Astrocyte of the hippocampus (primary cell): ENCODE measurements around the gene MTX1.
"Not testable (repeated sequence)": the region's sequence is repeated elsewhere in the genome, so short reads cannot be mapped to it uniquely, and the experiment has no call there.

Experiments
- DNase-seq: peaks from one replicate; pipeline ENCODE4 v3.0.0; 2011; ENCODE audit warnings: low read depth, low spot score

Gene MTX1, protein sequence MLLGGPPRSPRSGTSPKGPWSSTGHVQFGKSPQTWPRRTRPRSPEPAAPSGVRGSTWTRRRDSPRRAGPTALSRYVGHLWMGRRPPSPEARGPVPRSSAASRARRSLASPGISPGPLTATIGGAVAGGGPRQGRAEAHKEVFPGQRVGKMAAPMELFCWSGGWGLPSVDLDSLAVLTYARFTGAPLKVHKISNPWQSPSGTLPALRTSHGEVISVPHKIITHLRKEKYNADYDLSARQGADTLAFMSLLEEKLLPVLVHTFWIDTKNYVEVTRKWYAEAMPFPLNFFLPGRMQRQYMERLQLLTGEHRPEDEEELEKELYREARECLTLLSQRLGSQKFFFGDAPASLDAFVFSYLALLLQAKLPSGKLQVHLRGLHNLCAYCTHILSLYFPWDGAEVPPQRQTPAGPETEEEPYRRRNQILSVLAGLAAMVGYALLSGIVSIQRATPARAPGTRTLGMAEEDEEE

GRCh38 chr1:155208541-155209311, at the start of gene MTX1:
Gene MTX1, plus strand, starts transcription at chr1:155208695. Its CDS starts 110 bp downstream, at chr1:155208805.
- peak; percentile 96 for DNase-seq

DNA sequence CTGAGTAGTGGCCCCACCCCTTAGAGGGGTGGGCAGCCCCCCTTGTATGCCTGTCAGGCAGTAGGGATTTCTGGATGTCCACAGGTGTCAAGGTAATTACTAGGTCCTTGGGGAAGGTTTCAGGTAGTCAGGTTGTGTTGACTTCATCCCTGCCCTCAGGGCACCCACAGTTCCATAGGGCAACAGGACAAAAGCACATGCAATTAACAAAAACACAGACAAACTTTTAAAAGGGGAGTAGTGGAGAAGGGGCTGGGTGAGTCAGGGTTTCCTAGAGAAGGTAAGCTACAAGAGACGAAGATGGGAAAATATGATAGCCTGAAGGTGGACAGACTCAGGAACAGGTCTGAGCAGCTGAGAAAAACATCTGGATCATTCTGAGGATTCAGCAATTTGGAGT, 49.5 kb upstream of the MTX1 start:
- no peak for DNase-seq

DNA sequence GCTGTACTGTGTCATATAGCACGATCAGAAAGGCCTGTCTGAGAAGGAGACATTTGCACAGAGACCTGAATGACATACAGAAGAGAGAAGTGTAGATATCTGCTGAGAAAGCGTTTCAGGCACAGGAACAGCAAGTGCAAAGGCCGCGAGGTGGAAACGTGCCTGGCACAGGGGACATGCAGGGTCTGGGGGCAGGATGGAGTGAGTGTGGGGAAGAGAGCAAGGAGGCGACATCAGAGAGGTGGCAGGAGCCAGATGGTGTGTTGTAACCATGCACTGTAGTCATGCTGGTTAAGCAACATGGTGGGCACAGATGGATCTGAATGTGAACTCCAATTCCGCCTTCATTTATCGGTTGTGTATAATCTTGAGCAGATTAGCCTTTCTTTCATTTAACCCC, 48.4 kb upstream of the MTX1 start:
- DNase-seq: no peak

DNA sequence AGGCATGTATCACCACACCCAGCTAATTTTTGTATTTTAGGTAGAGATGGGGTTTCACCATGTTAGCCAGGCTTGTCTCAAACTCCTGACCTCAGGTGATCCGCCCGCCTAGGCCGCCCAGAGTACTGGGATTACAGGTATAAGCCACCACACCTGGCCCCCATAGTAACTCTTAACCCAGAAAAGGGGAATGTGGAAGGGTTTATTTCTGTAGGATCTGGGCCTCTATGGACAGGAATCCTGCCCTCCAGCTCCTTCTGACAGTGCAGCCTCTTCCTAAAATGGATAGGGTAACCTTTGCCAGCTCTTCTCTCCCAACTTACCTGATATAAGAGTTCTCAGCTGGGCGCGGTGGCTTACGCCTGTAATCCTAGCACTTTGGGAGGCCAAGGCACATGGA, 45.9 kb upstream of the MTX1 start:
- DNase-seq: not testable (repeated sequence)

- DNase-seq: not testable (repeated sequence)
These were observed 44.7 kb upstream of the MTX1 start for GRCh38 chr1:155163785-155164184.

DNA sequence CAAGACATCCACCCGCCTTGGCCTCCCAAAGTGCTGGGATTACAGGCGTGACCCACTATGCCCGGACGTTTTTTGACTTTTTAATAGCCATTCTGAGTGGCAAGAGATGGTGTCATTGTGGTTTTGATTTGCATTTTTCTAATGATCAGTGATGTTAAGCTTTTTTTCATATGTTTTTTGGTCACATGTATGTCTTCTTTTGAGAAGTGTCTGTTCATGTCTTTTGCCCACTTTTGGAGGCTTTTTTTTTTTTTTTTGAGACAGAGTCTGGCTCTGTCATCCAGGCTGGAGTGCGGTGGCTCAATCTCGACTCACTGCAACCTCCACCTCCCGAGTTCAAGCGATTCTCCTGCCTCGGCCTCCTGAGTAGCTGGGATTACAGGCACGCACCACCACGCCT, 43.9 kb upstream of the MTX1 start:
- DNase-seq: not testable (repeated sequence)

DNA sequence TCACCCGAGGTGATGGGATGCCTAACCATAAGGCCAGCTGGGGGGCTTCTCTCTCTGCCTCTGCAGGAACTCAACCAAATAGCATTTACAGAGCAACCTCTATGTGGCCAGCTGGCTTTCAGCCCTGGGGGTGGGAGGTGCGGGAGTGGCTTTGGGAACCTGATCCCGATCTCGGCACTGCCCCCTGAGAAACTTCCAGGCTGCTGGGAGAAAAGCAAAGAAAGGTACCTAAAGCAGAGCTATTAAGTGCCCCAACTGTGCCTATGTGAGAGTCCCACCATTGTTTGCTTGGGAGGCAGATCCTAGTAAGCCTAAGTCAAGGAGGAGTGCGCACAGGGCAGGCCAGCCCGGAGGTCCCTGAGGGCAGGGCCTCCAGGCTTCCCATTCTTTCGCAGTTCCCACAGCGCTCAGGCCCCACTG, 42.4 kb upstream of the MTX1 start:
- DNase-seq: no peak

- no peak for DNase-seq
These were observed 41.9 kb upstream of the MTX1 start for GRCh38 chr1:155166471-155167165.

- peak; percentile 91 for DNase-seq
These were observed 41.1 kb upstream of the MTX1 start for GRCh38 chr1:155167166-155168104.

- not testable (repeated sequence) for DNase-seq
These were observed 40.4 kb upstream of the MTX1 start for GRCh38 chr1:155168105-155168445.

DNA sequence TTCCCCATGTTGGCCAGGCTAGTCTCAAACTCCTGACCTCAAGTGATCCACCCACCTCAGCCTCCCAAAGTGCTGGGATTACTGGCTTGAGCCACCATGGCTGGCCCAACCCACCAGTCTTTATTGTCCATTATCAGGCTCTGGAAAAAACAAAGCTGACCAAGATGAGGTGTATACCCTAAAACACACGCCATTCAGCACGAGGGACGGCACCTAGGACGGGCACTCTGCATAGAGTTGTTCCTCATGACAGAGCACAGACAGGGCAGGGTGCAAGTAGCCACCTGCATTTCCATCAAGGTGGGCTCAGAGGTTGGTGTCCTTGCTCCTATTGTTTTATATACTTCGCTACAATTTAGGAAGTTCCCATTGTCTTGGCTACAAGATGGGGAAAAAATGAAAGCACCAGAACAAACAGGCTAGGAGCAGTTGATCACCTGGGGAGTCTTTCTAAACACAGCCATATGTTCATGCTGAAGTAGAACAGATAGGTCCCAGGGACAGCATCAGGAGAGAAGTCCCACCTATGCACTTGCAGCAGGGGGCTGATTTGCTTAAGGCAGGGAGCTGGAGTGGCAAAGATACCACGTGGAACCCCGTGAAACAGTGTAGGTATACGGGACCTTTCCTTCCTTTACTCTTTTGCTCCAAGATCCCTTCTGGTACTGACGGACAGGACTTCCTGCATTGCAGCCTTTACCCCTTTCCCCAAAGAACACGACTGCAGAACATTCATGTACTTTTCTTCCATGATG, 39.9 kb upstream of the MTX1 start:
- no peak for DNase-seq

DNA sequence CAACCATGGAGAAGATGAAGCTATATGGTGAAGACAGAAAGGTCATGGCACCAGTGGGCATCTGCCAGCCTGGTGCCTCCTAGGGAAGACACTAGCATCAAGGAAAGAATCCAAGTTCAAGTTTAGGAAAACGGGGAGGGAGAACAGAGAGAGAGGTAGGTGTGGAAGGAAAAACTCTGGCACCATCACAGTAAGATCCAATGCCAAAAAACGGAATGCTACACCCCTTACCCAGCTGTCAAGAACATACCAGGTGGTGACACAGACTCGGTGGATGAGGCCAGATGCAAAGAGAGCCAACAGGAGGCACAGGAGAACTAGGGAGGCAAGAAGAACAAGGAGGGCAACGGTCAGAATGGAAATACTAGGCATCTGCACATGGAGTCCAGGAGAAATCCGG, 39.0 kb upstream of the MTX1 start:
- no peak for DNase-seq

DNA sequence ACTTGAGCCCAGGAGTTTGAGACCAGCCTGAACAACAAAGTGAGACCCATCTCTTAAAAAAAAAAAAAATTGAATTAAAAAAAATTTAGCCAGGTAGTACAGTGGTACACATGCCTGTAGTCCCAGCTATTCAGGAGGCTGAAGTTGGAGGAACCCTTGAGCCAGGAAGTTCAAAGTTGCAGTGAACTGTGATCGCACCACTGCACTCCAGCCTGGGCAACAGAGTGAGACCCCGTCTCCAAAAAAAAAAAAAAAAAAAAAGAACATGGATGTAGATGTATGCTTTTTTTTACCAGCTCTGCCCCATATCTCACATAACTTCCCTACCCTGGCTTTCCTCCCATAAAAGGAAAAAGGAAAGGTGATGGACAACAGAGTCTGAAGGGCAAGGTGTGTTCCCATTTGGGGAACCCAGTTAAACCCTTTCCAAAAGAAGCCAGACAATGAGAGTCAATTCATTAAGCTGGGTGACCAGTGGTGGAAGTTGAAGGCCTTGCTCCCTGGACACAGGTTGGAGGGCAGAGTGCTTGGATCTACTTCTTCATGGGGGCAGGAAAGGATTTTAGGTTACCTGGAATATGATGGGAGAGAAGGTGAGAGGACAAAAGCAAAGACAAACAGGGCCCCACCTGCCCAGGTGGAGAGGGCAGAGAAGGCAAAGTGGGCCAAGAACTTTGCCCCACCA, 38.3 kb upstream of the MTX1 start:
- no peak for DNase-seq

DNA sequence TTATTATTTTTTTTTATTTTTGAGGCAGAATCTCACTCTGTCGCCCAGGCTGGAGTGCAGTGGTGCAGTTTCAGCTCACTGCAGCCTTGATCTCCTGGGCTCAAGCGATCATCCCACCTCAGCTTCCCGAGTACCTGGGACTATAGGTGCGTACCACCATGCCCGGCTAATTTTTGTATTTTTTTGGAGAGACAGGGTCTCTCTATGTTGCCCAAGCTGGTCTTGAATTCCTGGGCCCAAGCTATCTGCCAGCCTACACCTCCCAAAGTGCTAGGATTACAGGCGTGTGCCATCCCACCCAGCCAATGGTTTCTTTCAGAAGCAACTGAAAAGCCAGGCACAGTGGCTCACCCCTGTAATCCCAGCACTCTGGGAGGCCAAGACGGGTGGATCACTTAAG, 37.7 kb upstream of the MTX1 start:
- no peak for DNase-seq

GRCh38 chr1:155171836-155172731, 36.4 kb upstream of the MTX1 start:
- DNase-seq: no peak

DNA sequence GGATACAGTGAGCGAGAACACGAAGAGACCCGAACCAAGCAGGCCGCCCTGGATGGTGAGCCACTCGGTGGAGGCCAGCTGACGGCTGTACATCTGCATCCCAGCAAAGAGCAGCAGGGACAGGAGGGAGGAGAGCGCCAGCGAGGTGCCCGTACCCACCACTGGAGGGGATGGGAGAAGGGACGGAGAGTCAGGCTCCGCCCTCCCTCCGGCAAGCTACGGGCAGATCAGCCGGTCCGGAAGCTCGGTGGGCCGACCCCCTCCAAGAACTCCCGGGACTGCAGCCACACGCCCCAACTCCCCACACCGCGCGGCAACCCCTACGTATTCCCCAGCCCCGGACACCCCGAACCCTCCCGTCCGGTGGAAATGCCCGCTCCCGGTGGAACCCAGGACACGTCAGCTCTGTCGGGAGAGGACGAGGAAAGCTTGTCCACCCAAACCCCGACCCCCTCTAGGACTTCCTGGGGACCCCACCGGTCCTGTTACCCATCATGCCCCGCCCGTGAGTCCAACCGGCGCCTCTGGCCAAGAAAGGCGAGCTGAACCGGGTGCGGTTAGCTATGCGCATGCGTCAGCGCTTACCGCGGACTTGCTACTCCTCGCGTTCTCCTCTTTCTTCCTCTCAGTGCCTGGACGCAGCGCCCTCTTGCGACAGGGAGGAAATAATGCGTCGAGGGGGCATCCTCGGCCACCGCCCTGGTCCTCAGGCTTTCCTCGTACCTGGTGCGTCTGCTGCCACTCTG, 35.6 kb upstream of the MTX1 start, which contains the start of gene KRTCAP2:
Gene KRTCAP2, minus strand, starts transcription at position 573 of the 746 bp plus-strand sequence. Its CDS starts 80 bp downstream, at position 493.
- DNase-seq: peak; percentile 98

- DNase-seq: peak; percentile 80
These were observed 34.8 kb upstream of the MTX1 start, which contains the start of gene TRIM46 for GRCh38 chr1:155173478-155174323. Gene TRIM46, plus strand, starts transcription at chr1:155173849. Its CDS starts 118 bp downstream, at chr1:155173967.
